Measurements from ENCODE around the gene ASGR2.
"Not testable (repeated sequence)": the region's sequence is repeated elsewhere in the genome, so short reads cannot be mapped to it uniquely, and the experiment has no call there.

The ASGR2 gene

DNA sequence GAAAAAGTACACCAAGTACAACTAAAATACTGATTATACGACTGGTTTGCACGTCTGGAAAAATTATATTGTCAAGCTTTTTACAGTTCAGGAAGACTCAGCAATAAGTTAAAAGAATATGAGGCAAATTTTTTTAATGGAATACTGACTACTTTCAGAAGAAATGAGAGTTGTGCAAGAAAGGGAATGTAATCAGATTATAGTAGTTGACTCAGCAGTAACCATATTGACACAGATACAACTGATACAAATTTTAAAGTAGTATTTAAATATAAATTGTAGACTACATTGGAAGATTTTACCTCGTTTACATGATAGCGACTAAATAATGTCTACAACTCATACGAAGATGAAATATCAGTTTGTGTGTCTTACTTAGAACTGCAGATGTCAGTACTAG is 16.7 kb downstream of the ASGR2 start:
- no peak for DNase-seq

DNA sequence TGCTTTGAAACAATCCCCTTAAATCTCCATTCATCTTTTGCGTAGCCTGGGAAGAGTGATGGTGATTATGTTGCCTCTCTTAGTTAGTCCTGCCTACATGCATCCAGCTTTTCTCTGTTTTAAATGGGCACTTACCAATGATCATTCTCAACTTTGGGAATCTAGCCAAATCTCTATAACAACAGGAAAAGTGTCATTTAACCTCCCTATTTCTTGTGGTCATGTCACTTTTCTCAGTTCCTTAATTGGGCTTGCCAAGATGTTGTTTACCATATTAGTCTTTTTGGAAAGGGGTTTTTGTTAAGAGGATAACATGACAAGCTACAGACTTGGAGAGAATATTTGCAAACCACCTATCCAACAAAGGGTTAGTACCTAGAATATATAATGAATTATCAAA is 19.0 kb downstream of the ASGR2 start:
- DNase-seq = no peak

DNA sequence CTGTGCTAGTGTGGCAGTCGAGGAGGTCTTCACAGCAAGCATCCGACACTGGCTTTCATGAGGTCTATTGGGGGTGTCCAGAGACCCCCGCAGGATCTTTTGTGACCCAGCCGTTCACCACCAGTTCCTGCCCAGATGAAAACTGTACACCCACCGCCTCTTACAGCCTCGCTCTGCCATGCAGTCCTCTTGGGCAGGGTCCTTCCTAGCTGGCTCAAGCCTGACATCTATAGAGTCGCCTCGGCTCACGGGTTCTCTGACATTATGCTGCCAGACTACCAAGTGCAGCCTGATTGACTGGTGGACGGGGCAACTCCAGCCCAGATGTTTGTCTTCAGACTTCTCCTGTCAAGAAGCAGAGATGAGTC is 20.0 kb downstream of the ASGR2 start:
- no peak for DNase-seq

DNA sequence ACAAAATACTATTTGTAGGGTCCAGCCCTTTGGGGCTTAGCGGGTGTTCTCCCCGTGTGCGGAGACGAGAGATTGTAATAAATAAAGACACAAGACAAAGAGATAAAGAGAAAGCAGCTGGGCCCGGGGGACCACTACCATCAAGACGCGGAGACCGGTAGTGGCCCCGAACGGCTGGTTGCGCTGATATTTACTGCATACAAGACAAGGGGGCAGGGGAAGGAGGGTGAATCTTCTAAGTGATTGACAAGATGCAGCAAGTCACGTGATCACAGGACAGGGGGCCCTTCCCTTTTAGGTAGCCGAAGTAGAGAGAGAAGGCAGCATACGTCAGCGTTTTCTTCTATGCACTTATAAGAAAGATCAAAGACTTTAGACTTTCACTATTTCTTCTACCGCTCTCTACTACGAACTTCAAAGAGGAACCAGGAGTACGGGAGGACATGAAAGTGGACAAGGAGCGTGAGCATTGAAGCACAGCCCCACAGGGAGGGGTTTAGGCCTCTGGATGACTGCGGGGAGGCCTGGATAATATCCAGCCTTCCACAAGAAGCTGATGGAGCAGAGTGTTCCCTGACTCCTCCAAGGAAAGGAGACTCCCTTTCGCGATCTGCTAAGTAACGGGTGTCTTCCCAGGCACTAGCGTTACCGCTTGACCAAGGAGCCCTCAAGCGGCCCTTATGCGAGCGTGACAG is 23.2 kb downstream of the ASGR2 start:
- DNase-seq = not testable (repeated sequence)

DNA sequence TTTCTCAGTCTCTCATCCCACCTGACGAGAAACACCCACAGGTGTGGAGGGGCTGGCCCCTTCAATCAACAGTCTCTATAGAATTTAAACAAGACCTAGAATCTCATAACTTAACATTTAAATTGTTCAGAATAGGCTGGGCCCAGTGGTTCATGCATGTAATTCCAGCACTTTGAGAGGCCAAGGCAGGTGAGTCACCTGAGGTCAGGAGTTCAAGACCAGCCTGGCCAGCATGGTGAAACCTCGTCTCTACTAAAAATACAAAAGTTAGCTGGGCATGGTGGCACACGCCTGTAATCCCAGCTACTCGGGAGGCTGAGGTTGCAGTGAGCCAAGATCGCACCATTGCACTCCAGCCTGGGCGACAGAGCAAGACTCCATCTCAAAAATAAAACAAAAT is 25.1 kb downstream of the ASGR2 start:
- not testable (repeated sequence) for DNase-seq

DNA sequence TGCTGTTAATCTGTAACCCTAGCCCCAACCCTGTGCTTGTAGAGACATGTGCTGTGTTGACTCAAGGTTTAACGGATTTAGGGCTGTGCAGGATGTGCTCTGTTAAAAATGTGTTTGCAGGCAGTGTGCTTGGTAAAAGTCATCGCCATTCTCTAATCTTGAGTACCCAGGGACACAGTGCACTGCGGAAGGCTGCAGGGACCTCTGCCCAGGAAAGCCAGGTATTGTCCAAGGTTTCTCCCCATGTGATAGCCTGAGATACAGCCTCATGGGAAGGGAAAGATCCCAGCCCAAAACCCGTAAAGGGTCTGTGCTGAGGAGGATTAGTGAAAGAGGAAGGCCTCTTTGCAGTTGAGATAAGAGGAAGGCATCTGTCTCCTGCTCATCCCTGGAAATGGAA is 26.2 kb downstream of the ASGR2 start:
- DNase-seq = not testable (repeated sequence)

DNA sequence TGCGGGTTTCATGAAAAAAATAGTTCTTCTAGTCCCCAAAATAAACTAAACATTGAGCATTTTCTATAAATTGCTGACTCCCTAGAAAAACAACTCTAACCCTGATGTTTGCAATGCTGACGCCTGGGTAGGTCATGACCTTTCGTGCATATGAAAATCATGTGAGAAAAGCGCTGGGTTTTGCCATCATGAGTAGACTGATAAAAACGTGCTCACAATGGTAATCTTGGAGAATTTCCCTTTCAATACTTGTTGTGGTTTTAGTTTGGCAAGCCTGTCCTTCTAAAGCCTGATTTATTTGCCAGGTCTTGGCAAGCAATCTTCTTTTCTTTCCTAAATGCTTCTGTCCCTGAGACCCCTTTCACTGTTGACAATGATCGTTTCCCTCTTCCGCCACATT is 30.5 kb downstream of the ASGR2 start:
- no peak for DNase-seq

DNA sequence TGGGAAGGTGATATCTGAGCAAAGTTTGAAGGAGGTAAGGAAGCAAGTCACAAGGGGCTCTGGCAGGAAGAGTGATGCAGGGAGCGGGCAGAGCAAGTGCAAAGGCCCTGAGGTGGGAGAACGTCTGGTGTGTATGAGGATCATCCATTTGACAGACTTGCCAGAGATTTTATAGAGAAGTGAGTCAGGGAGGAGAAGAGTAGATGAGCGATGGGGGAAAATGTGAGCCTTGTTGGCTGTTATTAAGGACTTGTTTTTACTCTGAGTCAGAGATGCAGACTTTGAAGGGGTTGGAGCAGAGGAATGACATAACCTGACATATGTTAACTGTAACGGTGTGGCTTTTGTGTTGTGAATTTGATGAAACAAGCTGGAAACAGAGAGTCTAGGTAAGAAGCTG is 31.0 kb downstream of the ASGR2 start:
- no peak for DNase-seq

DNA sequence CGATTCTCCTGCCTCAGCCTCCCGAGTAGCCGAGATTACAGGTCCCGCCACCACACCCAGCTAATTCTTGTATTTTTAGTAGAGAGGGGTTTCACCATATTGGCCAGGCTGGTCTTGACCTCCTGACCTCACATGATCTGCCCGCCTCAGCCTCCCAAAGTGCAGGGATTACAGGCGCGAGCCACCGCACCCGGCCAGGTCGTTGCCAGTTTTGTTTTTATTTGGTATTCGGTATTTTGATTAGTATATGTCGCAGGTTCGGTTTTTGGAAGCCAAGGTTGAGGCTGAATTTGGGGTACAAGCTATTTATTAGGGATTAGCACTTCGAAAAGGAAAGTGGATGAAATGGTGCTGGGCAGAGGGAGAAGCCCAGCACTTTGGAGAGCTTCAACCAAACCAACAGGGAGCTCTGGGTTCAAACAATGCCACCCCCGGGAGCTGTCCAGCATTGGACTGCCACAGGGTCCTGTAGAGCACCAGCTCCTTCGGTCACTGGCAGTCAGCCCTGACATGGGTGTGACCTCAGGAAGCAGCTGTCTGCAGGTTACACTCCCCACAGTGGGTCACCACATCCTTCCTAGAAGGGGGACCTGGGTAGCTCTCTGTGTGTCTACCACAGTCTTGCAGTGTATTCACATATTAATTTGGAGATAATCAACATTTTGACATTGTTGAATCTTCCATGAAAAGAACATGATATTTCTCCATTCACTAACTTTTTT is 33.1 kb downstream of the ASGR2 start:
- DNase-seq = no peak

DNA sequence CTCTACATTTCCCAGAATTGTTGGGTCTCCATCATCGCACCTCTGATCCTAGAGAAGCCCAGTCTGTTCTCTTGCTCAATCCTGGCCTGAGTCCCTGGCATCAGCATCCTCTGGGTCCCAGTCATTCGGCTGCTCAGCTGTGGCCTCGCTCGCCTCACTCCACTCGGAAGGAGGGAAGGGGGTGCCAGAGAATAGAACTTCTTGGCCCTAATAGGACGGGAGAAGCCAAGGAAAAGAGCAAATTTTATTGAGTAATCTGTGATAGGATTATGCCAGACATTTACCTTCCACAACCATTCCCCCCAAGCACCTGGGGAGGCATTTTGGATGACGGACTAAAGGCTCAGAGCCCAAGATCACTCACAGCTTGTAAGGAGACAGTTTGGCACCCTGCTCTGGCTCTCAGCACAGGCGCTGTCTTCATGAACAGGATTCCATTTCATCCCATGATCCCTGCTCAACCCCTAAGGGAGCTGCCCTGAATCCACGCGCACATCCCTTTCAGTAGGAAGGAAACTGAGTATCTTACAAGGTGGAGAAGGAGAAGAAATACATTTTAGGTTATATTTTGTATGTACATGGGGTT is 34.1 kb downstream of the ASGR2 start:
- no peak for DNase-seq

DNA sequence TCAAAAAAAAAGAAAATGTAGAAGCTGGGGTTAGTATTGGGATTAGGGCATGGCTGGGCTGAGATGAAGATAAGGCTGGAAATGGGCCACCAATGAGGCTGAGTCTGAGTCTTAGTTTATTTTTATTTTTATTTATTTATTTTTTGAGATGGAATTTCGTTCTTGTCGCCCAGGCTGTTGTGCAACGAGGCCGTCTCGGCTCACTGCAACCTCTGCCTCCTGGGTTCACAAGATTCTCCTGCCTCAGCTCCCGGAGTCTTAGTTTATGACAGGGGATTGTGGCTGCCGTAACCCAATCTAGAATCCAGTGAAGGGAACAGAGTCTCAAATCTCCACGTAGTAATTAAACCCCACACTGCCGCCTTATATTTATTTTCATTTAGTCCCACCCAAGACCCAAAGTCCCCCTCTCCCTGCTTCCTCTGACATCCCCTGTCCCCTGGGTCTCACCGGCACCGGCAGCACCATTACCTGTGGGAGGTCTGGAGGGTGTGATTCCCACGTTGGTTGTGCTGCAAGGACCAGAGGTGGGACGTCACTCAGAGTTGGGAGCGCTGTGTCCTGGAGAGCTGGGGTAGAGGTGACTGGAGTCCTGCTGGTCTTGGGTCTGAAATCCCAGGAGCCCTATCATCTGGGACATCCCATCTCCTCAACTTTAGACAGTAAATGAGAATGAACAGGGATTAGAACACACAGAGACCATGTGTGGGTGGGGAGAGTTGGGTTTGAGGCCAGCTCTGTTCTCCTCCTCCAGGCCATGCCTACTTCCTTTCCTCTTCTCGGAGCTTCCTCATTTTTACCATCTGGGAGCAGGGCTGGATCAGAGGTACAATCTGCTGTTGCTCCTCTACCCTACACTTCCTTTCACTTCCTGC is 34.8 kb downstream of the ASGR2 start, which contains the start of gene CLEC10A:
Gene CLEC10A (minus strand): TSS at position 671 of the 875 bp plus-strand sequence. CDS start 1,439 bp downstream, outside the sequence.
- DNase-seq = no peak

DNA sequence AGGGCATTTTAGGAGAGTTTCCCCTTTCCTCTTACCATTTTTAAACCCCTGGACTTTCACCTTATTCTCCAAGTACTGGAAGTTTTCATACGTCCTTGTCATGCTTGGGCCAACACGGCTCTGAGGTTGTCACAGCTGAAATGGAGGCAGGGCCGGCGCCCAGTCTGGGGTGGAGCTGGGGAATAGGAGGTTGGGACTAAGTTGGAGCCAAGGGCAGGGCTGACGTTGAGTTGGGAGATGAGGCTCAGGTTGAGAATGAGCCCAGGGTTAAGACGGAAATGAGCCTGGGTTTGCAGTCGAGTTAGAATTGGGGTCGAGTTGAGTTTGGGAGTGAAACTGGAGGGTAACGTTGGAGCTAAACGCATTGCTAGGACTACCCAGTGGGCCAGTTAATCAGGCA is 35.9 kb downstream of the ASGR2 start:
- DNase-seq = no peak

DNA sequence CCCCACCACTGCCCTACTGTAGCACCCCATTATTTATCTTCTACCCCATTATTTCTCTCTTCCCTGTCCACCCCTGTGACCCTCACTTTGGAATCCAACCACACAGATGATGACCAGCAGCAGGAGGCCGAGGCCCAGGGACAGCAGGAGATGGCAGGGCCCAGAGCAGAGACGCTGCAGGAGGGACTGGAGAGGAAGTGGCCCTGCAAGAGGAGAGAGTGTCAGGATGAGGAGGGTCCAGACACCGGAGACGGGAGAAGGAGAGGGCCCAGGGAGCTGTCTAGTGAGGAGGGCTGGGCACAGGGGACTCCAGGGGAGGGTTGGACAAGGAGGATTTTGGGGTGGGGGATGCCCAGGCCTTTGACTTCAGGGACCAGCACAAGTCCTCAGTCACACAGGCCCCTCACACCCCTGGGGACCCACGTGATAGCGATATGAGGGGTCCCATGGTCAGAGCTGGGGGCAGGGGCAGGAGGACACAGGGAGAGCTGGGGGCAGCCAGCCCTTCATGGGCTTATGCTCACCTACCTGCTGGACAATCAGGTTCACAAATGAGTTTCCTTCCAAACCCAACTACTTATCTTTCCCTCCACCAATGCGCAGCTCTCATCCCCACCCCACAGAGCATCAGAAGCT is 36.6 kb downstream of the ASGR2 start:
- no peak for DNase-seq

DNA sequence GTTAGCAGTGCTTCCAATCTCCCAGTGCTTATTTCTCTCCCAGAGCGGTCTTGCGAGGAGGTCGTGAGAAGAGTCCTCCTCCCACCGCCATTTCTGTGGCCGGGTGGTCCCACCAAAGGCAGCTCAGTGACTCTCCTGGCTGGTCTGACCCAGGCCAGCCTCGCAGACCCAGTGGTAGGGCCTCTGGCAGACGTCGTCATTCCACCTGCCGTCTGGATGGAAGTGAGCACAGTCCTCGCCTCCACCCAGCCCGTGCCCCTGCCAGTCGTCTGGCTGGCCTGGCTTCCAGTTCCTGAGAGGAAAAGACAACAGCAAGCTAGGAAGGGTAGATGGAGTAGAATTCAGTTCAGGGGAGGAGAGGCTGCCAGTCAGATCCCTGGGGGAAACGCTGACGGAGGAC is 39.7 kb downstream of the ASGR2 start:
- no peak for DNase-seq

DNA sequence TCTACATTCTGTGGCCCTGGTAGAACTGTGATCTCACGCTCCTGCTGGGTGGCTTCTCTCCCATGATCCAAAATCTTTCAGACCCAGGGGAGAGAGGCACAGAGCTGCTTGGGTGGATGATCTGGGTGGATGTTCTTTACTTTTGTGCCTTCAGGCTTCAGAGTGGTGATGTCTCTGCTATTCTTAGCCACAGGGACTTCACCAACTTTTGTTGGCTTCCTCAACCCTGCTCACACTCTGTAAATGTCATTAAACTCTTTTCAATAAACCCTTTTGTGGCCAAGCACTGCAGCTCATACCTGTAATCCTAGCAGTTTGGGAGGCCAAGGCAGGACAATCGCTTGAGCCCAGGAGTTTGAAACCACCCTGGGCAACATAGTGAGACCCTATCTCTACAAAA is 42.2 kb downstream of the ASGR2 start:
- no peak for DNase-seq

DNA sequence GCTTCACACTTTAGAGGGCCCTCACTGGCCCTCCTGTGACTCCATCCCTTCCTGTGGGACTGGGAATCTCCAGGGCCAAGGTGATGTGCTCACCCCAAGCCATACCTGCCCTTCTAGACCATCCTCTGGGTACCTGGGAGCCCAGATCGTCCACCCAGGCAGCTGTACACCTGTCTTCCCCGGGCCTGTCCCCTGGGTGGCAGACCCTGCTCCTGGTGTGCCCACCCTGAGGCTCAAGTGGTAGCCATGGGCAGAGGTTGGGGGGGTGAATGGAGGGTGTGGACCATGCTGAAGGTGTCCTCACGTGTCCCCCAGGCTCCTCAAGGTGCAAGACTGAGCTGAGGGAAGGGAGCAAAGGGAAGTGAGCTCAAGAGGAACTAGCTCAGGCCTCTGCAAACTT is 43.9 kb downstream of the ASGR2 start:
- DNase-seq = no peak

DNA sequence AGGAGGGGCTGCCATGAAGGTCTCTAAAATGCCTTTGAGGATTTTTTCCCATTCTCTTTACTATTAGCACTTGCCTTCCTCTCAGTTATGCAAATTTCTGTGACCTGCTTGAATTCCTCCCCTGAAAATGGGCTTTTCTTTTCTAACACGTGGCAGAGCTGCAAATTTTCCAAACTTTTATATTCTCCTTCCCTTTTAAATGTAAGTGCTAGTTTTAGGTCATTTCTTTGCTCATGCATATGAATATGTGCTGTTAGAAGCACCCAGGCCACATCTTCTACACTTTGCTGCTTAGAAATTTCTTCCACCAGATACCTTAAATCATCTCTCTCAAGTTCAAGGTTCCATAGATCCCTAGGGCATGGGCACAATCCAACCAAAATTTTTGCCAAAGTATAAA is 46.4 kb downstream of the ASGR2 start:
- no peak for DNase-seq

DNA sequence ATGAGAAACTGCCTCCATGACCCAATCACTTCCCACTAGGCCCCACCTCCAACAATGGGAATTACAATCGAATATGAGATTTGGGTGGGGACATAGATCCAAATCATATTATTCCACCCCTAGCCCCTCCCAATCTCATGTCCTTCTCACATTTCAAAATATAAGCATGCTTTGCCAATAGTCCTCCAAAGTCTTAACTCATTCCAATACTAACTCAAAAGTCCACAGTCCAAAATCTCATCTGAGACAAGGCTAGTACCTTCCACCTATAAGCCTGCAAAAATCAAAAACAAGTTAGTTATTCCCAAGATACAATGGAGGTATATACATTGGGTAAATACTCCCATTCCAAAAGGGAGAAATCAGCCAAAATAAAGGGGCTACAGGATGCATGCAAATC is 47.4 kb downstream of the ASGR2 start:
- DNase-seq = no peak

DNA sequence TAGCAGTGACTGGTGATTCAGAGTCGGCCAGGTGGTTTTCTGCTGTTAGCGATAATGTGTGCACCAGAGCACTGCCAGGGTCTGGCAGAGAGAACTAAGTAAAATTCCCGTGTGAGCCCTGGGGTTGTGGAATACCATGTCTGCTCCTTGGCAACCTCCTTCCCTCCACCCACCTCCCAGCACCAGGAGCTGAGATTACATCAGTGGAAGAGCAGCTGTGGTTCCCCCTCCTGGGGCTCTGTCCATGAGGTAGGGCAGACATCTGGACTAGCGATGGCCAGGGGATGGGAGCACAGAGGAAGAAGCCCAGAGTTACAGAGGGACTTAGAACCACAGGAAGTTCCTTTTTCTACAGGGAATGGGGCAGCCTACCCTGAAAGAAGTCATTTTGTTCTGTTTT is 50.4 kb downstream of the ASGR2 start:
- no peak for DNase-seq

DNA sequence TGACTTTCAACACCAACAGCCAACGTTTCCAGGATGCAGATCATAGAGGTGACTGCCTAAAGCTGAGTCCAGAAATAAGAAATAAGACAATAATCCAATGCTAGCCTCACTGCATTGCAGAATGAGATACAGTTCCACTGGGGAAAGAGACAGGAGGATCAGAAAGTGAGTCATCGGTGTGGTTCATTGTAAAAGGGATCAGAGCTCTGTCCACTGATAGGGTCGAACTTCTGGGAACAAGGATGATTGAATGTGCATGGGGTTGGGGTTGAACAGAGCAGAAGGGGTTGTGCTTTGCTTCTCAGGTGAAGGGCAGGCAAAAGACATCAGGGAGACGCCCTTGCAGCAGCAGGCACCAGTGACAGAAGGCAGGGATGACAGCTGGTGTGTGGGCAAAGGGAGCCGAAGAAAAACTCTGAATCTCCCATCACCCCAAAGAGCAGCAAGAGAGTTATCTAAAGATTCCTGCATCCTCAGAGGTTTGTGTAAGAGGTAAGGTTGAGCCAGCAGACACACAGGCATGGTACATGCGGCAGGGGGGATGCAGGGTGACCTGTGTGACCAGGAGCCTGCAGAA is 51.0 kb downstream of the ASGR2 start:
- no peak for DNase-seq

DNA sequence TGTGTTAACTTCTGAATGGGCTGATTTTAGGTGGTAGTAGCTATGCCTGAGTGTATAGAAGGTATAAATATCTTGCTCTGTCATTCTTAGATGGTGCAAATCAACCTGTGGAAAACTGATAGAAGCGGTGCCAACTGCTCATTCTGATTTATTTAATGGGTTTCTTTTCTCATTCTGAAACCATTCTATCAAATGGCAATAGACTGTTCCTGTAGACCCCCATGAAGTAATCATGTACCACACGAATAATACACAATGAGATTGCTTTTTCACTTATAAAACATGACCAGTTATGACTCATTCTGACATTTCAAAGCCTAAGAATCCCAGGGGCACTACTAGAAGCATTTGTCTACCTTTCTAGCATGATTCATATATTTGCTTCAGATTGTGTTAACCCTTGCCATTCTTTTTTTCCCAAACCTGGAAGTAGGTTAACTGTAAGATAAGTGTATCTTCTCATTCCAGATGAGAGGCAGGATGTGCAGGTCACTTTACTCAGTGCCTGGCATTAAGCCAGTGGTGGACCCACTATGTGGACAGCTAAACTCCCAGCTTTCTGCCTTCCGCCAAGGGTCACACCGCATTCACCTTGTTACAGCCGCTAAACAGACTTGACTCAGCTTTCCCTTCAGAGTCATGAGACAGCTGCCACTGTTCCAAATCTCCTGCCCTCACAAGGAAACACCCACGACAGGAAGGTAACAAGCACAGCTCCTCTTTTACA is 54.3 kb downstream of the ASGR2 start:
- no peak for DNase-seq
